WTC11 (cell line): ENCODE measurements around the gene BRMS1L. TPM values are rescaled to one million over a fixed set of nuclear protein-coding genes. Genes with fewer than 3 reads are reported as not detected.

ENCODE experiments used
- ATAC-seq: fragments of 200-7000 bp; cut with Tn5 transposase; 2 replicates; pipeline ENCODE4 v1.10.0; 2021; ENCODE audit warnings: mild to moderate bottlenecking, moderate library complexity
- CTCF ChIA-PET: fragments of 300-600 bp; sonication (Branson Sonifier 250); formaldehyde crosslinking; loops from one replicate; lab custom pipeline; 2021; ENCODE audit warnings: antibody characterized with exemption; lab: Charles Lee
- POLR2A ChIA-PET: fragments of 350-600 bp; sonication (Branson Sonifier 250); formaldehyde crosslinking; loops from one replicate; lab custom pipeline; 2021; ENCODE audit warnings: antibody characterized with exemption; lab: Charles Lee
- DNase-seq: peaks from one replicate; pipeline ENCODE4 v3.0.0; 2021; ENCODE audit warnings: low spot score
- H3K27ac Mint-ChIP-seq: 2 replicates; pipeline ENCODE4 v1.8.0; 2021; ENCODE audit warnings: mixed read lengths
- H3K27me3 Mint-ChIP-seq: 2 replicates; pipeline ENCODE4 v1.8.0; 2021; ENCODE audit warnings: low read depth, mild to moderate bottlenecking, moderate library complexity, mixed read lengths
- H3K36me3 Mint-ChIP-seq: 2 replicates; pipeline ENCODE4 v1.8.0; 2021; ENCODE audit warnings: mixed read lengths
- H3K4me1 Mint-ChIP-seq: 2 replicates; pipeline ENCODE4 v1.8.0; 2022; ENCODE audit warnings: mixed read lengths
- H3K4me3 Mint-ChIP-seq: 2 replicates; pipeline ENCODE4 v1.8.0; 2021; ENCODE audit warnings: mild to moderate bottlenecking, moderate library complexity, mixed read lengths
- H3K9me3 Mint-ChIP-seq: 2 replicates; pipeline ENCODE4 v1.8.0; 2021; ENCODE audit warnings: mixed read lengths
- ATF1 ChIP-seq: sonication (generic); formaldehyde crosslinking; IDR thresholded peaks from 2 replicates; pipeline ENCODE4 v1.8.1; 2023; ENCODE audit warnings: mild to moderate bottlenecking, moderate library complexity, missing genetic modification reagents
- ESRRA ChIP-seq: sonication (generic); formaldehyde crosslinking; IDR thresholded peaks from 2 replicates; pipeline ENCODE4 v1.8.1; 2022; ENCODE audit warnings: mild to moderate bottlenecking, missing genetic modification reagents, borderline replicate concordance
- ETV6 ChIP-seq: sonication (generic); formaldehyde crosslinking; IDR thresholded peaks from 2 replicates; pipeline ENCODE4 v1.8.1; 2022; ENCODE audit warnings: mild to moderate bottlenecking, missing genetic modification reagents
- GABPB1 ChIP-seq: sonication (generic); formaldehyde crosslinking; IDR thresholded peaks from 2 replicates; pipeline ENCODE4 v1.8.1; 2023; ENCODE audit warnings: mild to moderate bottlenecking, missing genetic modification reagents
- GRHL2 ChIP-seq: fragments of 250-450 bp; sonication (Bioruptor Pico); IDR thresholded peaks from 2 replicates; pipeline ENCODE4 v1.8.0; 2022; ENCODE audit warnings: mild to moderate bottlenecking, moderate library complexity; ENCODE audit not compliant: insufficient replicate concordance, severe bottlenecking
- HMGA2 ChIP-seq: fragments of 250-450 bp; sonication (Bioruptor Pico); IDR thresholded peaks from 2 replicates; pipeline ENCODE4 v1.4.0; 2021; ENCODE audit warnings: mild to moderate bottlenecking, moderate library complexity
- HMGXB4 ChIP-seq: sonication (generic); formaldehyde crosslinking; IDR thresholded peaks from 2 replicates; pipeline ENCODE4 v1.8.1; 2023; ENCODE audit warnings: mild to moderate bottlenecking, moderate library complexity, missing genetic modification reagents
- MXD4 ChIP-seq: fragments of 250-450 bp; sonication (Bioruptor Pico); IDR thresholded peaks from 2 replicates; pipeline ENCODE4 v1.8.0; 2021; ENCODE audit warnings: mild to moderate bottlenecking, moderate library complexity, borderline replicate concordance
- NR2C2 ChIP-seq: sonication (generic); formaldehyde crosslinking; IDR thresholded peaks from 2 replicates; pipeline ENCODE4 v1.8.0; 2022; ENCODE audit warnings: mild to moderate bottlenecking, missing genetic modification reagents
- NR3C1 ChIP-seq: sonication (generic); formaldehyde crosslinking; conservative IDR thresholded peaks from 2 replicates; pipeline ENCODE4 v1.8.1; 2023; ENCODE audit warnings: low read depth, mild to moderate bottlenecking, missing genetic modification reagents
- ZBTB21 ChIP-seq: sonication (generic); formaldehyde crosslinking; IDR thresholded peaks from 2 replicates; pipeline ENCODE4 v1.8.1; 2023; ENCODE audit warnings: mild to moderate bottlenecking, missing genetic modification reagents, borderline replicate concordance
- ZBTB43 ChIP-seq: sonication (generic); formaldehyde crosslinking; IDR thresholded peaks from 2 replicates; pipeline ENCODE4 v1.8.1; 2023; ENCODE audit warnings: mild to moderate bottlenecking, missing genetic modification reagents
- ZNF219 ChIP-seq: sonication (generic); formaldehyde crosslinking; IDR thresholded peaks from 2 replicates; pipeline ENCODE4 v1.8.0; 2023; ENCODE audit warnings: missing genetic modification reagents, mild to moderate bottlenecking, borderline replicate concordance
- ZNF317 ChIP-seq: sonication (generic); formaldehyde crosslinking; IDR thresholded peaks from 2 replicates; pipeline ENCODE4 v1.8.1; 2023; ENCODE audit warnings: low read depth, mild to moderate bottlenecking, moderate library complexity, missing genetic modification reagents, borderline replicate concordance
- ZNF396 ChIP-seq: fragments of 250-450 bp; sonication (Bioruptor Pico); IDR thresholded peaks from 2 replicates; pipeline ENCODE4 v1.8.0; 2021; ENCODE audit warnings: mild to moderate bottlenecking, moderate library complexity, borderline replicate concordance
- ZNF671 ChIP-seq: fragments of 250-450 bp; sonication (Bioruptor Pico); IDR thresholded peaks from 2 replicates; pipeline ENCODE4 v1.8.0; 2021; ENCODE audit warnings: mild to moderate bottlenecking
- total RNA-seq: library from RNA; stranded (reverse); gene quantifications from 3 replicates; pipeline ENCODE4 v1.2.3, GENCODE V29; 2021
- TF ChIP-seq, protein P1 (sequence below): fragments of 200-600 bp; IDR thresholded peaks from 2 replicates; pipeline ENCODE4 v1.8.0; 2022; ENCODE audit warnings: antibody characterized with exemption

BRMS1L gene
- total RNA-seq, 1 experiment from 2014 or later, result 12.1 TPM

- H3K27me3 Mint-ChIP-seq, result no peaks in the 10 kb centered on the region
- ATAC-seq (no peak), DNase-seq (no peak)
- peaks cover 17% of the 10 kb centered on the region for H3K36me3 Mint-ChIP-seq
- TF ChIP-seq MXD4 (CRISPR knock-in tag) (no peak), ETV6 (CRISPR knock-in tag) (no peak), ZBTB21 (CRISPR knock-in tag) (no peak), ZNF317 (CRISPR knock-in tag) (no peak), ZNF671 (CRISPR knock-in tag) (no peak), ZBTB43 (no peak), ATF1 (CRISPR knock-in tag) (no peak), NR2C2 (no peak), ZNF396 (no peak), HMGA2 (CRISPR knock-in tag) (no peak), GRHL2 (CRISPR knock-in tag) (no peak), HMGXB4 (CRISPR knock-in tag) (no peak), ESRRA (no peak)
- TF ChIP-seq, protein P1, sequence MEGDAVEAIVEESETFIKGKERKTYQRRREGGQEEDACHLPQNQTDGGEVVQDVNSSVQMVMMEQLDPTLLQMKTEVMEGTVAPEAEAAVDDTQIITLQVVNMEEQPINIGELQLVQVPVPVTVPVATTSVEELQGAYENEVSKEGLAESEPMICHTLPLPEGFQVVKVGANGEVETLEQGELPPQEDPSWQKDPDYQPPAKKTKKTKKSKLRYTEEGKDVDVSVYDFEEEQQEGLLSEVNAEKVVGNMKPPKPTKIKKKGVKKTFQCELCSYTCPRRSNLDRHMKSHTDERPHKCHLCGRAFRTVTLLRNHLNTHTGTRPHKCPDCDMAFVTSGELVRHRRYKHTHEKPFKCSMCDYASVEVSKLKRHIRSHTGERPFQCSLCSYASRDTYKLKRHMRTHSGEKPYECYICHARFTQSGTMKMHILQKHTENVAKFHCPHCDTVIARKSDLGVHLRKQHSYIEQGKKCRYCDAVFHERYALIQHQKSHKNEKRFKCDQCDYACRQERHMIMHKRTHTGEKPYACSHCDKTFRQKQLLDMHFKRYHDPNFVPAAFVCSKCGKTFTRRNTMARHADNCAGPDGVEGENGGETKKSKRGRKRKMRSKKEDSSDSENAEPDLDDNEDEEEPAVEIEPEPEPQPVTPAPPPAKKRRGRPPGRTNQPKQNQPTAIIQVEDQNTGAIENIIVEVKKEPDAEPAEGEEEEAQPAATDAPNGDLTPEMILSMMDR, result no peak
- TF ChIP-seq, all 79 proteins: peak for 0
- CTCF ChIA-PET, result no interaction called here
- POLR2A ChIA-PET, result no interaction called here
- peaks cover 14% of the 10 kb centered on the region for H3K9me3 Mint-ChIP-seq
- H3K4me3 Mint-ChIP-seq, result no peak overlapping the region
- H3K4me1 Mint-ChIP-seq, result no peaks in the 10 kb centered on the region
- H3K27ac Mint-ChIP-seq, result no peak overlapping the region
Measured at GRCh38 chr14:35855876-35856481, 29.8 kb downstream of the BRMS1L start.

DNA sequence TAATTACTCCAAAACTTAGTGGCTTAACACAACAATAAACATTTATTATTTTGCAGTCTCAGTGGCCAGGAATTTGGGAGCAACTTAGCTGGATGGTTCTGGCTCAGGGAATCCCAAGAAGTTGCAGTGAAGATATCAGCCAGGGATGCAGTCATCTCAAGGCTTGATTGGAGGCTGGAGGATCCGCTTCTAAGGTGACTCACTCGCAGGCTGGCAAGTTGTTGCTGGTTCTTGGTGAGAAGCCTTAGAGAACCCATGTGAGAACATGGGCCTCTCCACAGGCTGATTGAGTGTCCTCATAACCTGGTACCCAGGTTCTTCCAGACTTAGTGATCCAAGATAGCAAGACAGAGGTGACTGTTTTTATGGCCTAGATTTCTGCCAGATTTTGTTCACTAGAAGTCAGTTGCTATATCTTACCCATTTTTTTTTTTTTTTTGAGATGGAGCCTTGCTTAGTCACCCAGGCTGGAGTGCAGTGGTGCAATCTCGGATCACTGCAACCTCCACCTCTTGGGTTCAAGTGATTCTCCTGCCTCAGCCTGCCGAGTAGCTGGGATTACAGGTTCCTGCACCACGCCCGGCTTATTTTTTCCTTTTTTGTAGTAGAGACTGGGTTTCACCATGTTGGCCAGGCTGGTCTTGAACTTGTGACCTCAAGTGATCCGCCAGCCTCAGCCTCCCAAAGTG, 32.5 kb downstream of the BRMS1L start:
- DNase-seq (no peak), ATAC-seq (no peak)
- Mint-ChIP-seq H3K4me1 (no peaks in the 10 kb centered on the region), H3K36me3 (peaks cover 9% of the 10 kb centered on the region), H3K4me3 (no peak overlapping the region), H3K9me3 (no peaks in the 10 kb centered on the region), H3K27ac (no peak overlapping the region), H3K27me3 (no peaks in the 10 kb centered on the region)
- POLR2A ChIA-PET, result no interaction called here
- CTCF ChIA-PET, result no interaction called here
- no peak for TF ChIP-seq ZNF219 (CRISPR knock-in tag)
- TF ChIP-seq, protein P1, result no peak
- TF ChIP-seq ZNF671 (CRISPR knock-in tag), result no peak
- no peak for TF ChIP-seq GABPB1 (CRISPR knock-in tag)
- TF ChIP-seq ATF1 (CRISPR knock-in tag), result no peak
- no peak for TF ChIP-seq NR3C1
